Measurements from ENCODE around the gene IPP. TPM values are rescaled to one million over a fixed set of nuclear protein-coding genes. Genes with fewer than 3 reads are reported as not detected.
"Not testable (repeated sequence)": the region's sequence is repeated elsewhere in the genome, so short reads cannot be mapped to it uniquely, and the experiment has no call there.

Gene IPP
- total RNA-seq, 2 donors from 2014 or later: 7.5 to 7.9 TPM

GRCh38 chr1:45679123-45679522 lies 71.3 kb downstream of the IPP start:
- DNase-seq (peak in 2 of 4 donors; percentile 30 to 48), ATAC-seq (no peak)
- no peak overlapping the region for H3K4me3 ChIP-seq
- no peaks in the 10 kb centered on the region for H3K36me3 ChIP-seq (replicated peaks in 1 of 2; ENCODE audit: insufficient read depth in 1 of 2, low read depth in 2 of 2)
- H3K27me3 ChIP-seq: no peaks in the 10 kb centered on the region
- peak overlapping the region in 2 of 4 donors; percentile 38 to 59 for H3K27ac ChIP-seq
- no peaks in the 10 kb centered on the region for H3K9me3 ChIP-seq
- H3K4me1 ChIP-seq: peaks cover 90% of the 10 kb centered on the region
- TF ChIP-seq, protein P1, sequence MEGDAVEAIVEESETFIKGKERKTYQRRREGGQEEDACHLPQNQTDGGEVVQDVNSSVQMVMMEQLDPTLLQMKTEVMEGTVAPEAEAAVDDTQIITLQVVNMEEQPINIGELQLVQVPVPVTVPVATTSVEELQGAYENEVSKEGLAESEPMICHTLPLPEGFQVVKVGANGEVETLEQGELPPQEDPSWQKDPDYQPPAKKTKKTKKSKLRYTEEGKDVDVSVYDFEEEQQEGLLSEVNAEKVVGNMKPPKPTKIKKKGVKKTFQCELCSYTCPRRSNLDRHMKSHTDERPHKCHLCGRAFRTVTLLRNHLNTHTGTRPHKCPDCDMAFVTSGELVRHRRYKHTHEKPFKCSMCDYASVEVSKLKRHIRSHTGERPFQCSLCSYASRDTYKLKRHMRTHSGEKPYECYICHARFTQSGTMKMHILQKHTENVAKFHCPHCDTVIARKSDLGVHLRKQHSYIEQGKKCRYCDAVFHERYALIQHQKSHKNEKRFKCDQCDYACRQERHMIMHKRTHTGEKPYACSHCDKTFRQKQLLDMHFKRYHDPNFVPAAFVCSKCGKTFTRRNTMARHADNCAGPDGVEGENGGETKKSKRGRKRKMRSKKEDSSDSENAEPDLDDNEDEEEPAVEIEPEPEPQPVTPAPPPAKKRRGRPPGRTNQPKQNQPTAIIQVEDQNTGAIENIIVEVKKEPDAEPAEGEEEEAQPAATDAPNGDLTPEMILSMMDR (IDR thresholded peaks at IDR 0.05): no peak
- no peak for TF ChIP-seq POLR2A (IDR thresholded peaks at IDR 0.05)
- intact Hi-C loops (cut with DNase I): no loop called here
- WGBS, 2 donors: 0% methylated on average over 3 of the region's 3 CpGs

DNA sequence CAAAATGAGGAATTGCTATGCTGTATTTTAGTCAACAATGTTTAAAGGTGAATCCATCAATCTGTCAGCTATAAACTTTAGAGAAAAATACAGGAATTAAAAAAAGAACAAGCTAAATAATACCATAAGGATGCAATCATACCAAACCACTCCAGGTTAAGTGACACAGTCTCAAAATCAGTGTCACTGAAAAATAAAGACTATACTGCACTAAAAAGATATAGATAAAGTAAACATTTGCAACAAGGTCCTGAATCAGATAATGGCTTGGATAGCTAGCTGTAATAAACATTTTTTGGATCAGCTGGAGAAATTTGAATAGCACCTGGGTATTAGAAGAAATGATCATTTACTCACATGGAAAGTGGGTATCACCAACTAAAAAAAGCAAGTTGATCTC lies 72.0 kb downstream of the IPP start:
- H3K9me3 ChIP-seq: no peaks in the 10 kb centered on the region
- intact Hi-C loops (cut with DNase I): no loop called here
- peaks cover 90% of the 10 kb centered on the region for H3K4me1 ChIP-seq
- no peak for DNase-seq
- no peaks in the 10 kb centered on the region for H3K36me3 ChIP-seq (replicated peaks in 1 of 2; ENCODE audit: insufficient read depth in 1 of 2, low read depth in 2 of 2)
- H3K27ac ChIP-seq: peak overlapping the region in 1 of 4 donors; percentile 59
- H3K4me3 ChIP-seq: no peak overlapping the region
- TF ChIP-seq, protein P1 (IDR thresholded peaks at IDR 0.05): no peak
- TF ChIP-seq POLR2A (IDR thresholded peaks at IDR 0.05): no peak
- ATAC-seq: no peak
- no peaks in the 10 kb centered on the region for H3K27me3 ChIP-seq

GRCh38 chr1:45677751-45678245 lies 72.7 kb downstream of the IPP start:
- TF ChIP-seq, protein P1 (IDR thresholded peaks at IDR 0.05): no peak
- TF ChIP-seq POLR2A (IDR thresholded peaks at IDR 0.05): no peak
- H3K4me1 ChIP-seq: peaks cover 90% of the 10 kb centered on the region
- H3K36me3 ChIP-seq (replicated peaks in 1 of 2; ENCODE audit: insufficient read depth in 1 of 2, low read depth in 2 of 2): no peaks in the 10 kb centered on the region
- H3K4me3 ChIP-seq: no peak overlapping the region
- WGBS, 2 donors: 52 to 62% methylated on average over 3 of the region's 3 CpGs
- no peak for DNase-seq
- no peaks in the 10 kb centered on the region for H3K27me3 ChIP-seq
- no peak for ATAC-seq
- no peaks in the 10 kb centered on the region for H3K9me3 ChIP-seq
- no peak overlapping the region for H3K27ac ChIP-seq
- intact Hi-C loops (cut with DNase I): no loop called here

GRCh38 chr1:45676553-45676952 lies 73.9 kb downstream of the IPP start:
- H3K4me3 ChIP-seq; H3K27me3 ChIP-seq; H3K36me3 ChIP-seq (replicated peaks in 1 of 2; ENCODE audit: insufficient read depth in 1 of 2, low read depth in 2 of 2); intact Hi-C loops (cut with DNase I); H3K27ac ChIP-seq; ATAC-seq; H3K9me3 ChIP-seq; DNase-seq: not testable (repeated sequence)
- 87 to 98% methylated on average over 7 of the region's 7 CpGs for WGBS, 2 donors
- H3K4me1 ChIP-seq: peaks cover 79% of the 10 kb centered on the region

GRCh38 chr1:45674478-45674877 lies 76.0 kb downstream of the IPP start:
- Histone ChIP-seq H3K9me3 (no peaks in the 10 kb centered on the region), H3K36me3 (replicated peaks in 1 of 2; ENCODE audit: insufficient read depth in 1 of 2, low read depth in 2 of 2) (no peaks in the 10 kb centered on the region), H3K4me1 (peaks cover 71% of the 10 kb centered on the region), H3K27ac (no peak overlapping the region), H3K4me3 (no peak overlapping the region), H3K27me3 (no peaks in the 10 kb centered on the region)
- no peak for DNase-seq
- ATAC-seq: no peak
- intact Hi-C loops (cut with DNase I): no loop called here
- 50 to 61% methylated on average over 5 of the region's 5 CpGs for WGBS, 2 donors
- TF ChIP-seq, protein P1 (IDR thresholded peaks at IDR 0.05): no peak
- TF ChIP-seq POLR2A (IDR thresholded peaks at IDR 0.05): no peak
